ENCODE data around the gene MDP1.
"Not testable (repeated sequence)": the region's sequence is repeated elsewhere in the genome, so short reads cannot be mapped to it uniquely, and the experiment has no call there.

MDP1 gene

DNA sequence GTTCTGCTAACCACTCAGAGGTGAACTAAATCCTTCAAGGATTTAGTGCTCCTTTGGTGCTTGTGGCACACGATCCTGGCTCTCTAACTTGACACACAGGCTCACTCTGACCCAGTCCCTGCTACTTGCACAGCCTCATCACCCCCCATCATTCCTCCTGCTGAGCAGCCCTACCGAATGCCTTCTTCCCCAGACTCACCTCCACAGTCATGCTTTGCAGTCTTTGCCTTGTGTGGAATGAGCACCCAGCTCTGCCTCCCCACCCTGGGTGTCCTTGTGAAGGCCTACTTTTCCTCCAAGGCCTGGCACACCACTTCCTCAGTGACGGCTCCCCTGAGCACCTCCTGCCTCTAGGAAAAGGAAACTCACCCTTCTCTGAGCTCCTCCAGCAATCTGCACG is 34.5 kb upstream of the MDP1 start:
- DNase-seq, result no peak

DNA sequence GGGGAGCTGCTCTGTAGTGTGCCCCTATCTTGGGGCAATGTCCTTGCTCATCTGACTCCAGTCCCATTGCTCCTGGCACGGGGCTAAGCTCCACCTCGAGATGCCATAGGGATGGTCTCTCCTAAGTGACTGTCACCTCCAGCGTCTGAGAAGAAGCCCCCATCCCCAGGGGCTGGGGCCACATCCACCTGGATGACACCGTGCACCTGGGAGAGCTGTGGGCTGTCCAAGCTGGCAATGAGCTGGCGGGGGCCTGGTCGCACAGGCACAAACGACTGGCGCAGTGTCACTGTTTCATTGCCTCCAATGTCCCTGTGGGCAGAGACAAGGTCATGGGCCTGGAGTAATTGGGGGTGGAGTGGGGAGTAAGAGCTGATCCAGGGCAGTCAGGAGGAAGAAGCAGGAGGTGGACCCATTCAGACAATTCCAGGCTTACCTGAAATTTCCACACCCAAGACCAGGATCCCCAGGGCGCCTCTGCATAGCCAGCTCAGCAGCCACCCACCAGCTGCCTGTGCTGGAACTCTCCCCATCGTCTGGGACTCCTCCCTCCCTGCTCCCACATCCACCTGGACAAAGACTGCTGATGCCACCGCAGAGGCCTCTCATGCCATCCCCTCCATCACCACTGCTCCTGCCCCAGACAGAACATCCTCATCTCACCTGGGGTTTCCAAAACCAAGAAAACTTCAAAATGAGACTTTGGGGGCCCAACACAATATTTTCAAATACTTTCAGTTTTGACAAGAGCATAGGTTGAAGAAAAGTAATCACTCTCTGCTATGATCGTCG is 33.6 kb upstream of the MDP1 start:
- no peak for DNase-seq

DNA sequence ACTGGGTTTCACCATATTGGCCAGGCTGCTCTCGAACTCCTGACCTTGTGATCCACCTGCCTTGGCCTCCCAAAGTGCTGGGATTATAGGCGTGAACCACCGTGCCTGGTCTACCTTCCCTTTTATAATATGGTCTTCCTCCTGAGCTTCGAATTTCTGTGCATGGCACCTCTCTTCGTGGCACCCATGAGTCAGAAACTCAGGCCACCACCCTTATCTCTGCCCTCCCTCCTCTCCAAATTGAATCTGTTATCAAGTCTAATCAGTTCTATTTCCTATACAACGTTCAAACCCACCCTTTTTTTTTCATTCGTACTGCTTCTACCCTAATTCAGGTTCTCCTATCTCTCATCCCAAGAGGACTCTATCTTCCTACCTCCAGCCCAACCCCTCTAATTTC is 31.6 kb upstream of the MDP1 start:
- no peak for DNase-seq

DNA sequence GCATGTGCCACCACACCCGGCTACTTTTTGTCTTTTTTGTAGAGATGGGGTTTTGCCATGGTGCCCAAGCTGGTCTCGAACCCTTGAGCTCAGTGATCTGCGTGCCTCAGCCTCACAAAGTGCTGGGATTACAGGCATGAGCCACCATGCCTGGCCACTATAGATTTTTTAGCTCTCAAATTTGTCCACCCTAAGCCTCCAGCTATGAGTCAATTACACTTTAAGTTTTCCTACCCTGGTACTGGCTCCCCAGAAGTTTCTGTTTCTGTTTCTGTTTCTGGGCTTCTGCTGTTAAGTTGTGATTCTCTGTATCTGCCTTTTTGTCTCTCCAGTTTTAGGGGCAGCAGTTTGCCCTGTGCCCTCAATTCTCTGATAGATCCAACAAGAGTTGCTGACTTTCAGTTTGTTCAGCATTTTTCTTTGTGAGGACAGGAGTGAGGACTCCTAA is 30.9 kb upstream of the MDP1 start:
- DNase-seq, result no peak

DNA sequence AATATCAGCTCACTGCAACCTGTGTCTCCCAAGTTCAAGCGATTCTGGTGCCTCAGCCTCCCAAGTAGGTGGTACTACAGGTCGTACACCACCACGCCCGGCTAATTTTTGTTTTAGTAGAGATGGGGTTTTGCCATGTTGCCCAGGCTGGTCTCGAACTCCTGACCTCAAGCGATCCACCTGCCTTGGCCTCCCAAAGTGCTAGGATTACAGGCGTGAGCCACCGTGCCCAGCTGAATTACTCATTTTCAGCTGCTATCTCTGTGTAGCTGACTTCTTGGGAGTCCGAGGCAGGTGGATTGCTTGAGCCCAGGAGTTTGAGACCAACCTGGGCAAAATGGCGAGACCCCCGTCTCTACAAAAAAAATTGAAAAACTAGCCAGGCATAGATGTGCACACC is 29.5 kb upstream of the MDP1 start:
- not testable (repeated sequence) for DNase-seq

DNA sequence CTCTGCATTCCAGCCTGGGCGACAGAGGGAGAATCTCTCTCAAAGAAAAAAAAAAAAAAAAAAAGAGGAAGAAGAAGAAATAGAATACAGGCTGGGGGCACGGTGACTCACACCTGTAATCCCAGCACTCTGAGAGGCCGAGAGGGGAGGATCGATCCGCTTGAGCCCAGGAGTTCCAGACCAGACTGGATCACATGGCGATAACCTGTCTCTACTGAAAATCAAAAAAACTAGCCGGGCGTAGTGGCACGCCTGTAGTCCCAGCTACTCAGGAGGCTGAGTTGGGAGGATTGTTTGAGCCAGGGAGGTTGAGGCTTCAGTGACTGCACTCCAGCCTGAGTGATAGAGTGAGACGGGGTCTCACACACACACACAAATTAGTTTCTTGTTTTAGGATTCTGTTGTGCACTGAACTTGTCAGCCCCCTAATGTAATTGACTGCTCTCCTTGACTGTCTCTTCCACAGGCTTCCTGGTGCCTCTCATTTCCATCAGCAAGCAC is 27.5 kb upstream of the MDP1 start:
- no peak for DNase-seq

DNA sequence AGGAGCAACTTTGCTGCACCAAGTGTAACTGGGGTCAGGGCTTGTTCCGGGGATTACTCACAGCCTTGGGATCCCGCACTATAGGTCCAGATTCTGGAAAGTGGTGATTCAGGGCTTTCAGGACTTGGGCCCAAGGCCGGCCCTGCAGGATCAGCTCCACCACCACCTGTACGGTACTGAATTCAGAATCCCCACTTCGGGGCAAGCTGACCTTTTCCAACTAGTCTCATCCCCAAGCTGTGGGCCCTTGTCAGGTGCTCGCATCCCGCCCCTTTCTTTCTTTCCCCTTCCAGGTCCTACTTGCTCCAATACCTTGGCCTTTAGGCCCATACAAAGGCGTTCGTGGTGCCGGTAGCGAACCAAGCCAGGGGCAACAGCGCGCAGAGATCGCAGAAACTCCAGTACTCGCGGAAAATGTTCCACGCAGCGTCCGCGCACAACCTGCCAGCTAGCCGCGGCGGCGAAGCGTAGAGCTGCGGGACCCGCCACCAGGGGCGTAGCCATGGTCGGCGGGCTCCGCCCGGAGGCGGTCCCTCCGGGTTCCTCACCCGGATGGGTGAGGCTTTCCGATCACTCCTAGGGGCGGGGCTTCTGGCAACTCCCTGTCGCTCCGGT is 26.1 kb upstream of the MDP1 start:
- DNase-seq, result peak in 1 of 2 experiments; percentile 87

DNA sequence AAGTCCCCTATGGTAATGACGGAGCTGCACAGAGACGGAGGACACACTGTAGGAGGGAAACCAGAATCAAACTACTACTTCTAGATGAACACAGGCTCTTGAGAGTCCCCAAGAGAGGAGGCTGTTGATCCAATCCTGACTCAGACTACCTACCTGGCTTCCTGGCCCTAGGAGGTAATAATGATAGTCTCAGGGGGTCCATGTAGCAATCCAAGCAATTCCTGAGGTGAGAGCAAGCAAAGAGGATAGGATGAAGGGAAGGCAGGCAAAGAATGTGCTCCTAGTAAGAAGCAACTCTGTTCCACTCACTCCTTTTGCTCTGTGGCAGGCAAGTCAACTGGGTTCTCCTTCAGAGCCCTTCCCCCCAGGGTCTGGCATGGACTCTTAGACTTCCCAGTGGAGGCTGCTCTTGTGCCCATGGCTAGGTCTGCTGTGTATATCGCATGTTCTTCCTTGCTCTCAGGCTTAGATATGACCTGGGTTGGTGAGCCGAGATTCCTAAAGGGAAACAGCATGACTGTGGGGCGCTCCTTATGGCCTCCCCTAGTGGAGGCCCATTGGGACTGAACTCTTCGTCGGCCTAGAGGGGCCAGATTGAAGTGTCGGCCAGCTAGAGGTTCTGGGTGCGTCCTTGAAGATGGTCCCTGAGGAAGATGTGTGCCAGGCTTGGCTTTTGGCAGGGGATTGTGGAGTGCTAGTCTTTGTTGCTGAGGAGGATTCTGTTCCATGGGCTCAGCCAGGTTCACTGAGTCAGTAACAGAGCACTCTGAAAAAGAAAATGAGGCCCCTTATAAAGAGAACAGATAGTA is 24.4 kb upstream of the MDP1 start:
- DNase-seq, result no peak

DNA sequence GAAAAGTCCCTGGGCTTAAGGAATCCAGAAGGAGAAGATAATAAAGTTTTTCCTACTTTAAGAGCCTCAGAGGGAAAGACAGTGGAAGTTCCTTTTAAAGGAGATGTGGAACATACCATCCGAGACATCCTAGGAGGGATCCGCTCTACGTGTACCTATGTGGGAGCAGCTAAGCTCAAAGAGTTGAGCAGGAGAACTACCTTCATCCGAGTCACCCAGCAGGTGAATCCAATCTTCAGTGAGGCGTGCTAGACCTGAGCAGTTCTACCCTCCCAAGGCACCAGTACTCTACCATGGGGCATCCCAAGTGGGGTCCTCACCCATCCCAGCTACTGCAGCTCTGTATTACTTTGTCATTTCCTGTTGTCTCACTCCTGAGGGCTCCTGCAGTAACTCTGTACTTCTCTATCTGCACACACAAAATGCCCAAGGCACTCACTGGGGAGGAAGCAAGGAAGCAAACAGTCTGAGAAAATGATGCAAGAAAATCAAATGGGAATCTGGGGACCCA is 22.7 kb upstream of the MDP1 start:
- no peak for DNase-seq

DNA sequence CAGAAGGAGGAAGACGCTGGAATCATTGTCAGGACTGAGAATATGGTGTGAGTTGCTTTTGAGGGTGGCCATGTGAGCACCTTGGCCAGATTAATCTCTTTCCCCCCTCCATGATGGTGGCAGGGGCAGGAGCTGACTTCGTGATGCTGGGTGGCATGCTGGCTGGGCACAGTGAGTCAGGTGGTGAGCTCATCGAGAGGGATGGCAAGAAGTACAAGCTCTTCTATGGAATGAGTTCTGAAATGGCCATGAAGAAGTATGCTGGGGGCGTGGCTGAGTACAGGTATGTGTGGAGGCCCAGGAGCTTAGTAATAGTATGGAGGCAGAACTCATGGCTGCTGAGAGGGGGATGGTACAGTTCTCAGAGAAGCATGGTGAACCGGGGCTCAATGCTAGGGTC is 22.3 kb upstream of the MDP1 start:
- no peak for DNase-seq

DNA sequence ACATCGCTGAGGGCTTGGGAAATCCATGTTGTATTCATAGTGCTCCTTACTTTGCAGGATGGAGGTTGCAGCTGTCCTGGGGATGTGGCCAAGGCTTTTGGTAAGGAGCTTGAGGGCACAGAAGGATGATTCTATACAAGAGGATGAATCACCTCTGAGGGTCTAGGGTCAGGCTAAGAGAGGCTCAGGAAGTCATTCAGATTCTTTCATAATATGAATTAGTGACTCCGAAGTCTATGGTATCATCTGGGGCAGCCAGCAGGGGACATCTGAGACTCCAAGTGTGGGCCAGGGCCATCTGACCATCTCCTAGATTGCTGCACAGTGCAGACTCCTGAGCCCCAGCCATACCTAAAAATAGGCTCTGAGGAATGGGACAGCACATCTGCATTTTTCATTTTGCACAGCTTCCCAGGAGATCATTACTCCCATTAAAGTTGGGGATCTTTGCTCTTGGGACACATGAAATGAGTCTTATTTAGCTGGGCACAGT is 21.6 kb upstream of the MDP1 start:
- no peak for DNase-seq

DNA sequence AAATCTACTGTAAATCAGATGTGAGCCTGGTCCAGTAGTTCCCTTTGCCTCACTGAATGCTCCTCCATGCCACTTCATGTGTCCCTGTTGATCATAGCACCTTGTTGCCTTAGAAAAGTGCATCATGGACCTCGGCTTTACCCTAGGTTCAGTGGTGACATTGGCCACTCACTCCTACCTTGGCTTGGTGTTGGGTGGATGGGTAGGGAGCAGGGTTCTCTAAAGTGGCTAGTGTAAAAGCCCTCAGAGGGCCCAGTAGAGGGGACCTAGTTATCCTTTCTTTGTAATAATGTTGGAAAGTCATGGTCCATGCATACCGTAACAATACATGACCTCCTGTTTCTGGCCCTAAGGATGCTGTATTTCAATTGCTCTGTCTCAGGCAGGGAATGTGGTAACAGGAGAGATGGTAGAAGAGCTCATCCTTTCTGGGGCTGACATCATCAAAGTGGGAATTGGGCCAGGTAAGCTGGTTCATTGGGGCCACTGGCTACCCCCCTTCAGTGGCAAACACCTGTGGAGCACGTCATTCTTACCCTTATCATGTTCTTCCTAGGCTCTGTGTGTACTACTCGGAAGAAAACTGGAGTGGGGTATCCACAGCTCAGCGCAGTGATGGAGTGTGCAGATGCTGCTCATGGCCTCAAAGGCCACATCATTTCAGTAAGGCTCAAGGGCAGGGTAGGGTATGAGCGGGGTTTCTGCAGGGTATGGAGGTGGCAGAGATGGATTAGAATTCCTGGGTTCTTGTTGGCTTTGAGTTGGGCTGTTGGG is 21.0 kb upstream of the MDP1 start:
- no peak for DNase-seq

DNA sequence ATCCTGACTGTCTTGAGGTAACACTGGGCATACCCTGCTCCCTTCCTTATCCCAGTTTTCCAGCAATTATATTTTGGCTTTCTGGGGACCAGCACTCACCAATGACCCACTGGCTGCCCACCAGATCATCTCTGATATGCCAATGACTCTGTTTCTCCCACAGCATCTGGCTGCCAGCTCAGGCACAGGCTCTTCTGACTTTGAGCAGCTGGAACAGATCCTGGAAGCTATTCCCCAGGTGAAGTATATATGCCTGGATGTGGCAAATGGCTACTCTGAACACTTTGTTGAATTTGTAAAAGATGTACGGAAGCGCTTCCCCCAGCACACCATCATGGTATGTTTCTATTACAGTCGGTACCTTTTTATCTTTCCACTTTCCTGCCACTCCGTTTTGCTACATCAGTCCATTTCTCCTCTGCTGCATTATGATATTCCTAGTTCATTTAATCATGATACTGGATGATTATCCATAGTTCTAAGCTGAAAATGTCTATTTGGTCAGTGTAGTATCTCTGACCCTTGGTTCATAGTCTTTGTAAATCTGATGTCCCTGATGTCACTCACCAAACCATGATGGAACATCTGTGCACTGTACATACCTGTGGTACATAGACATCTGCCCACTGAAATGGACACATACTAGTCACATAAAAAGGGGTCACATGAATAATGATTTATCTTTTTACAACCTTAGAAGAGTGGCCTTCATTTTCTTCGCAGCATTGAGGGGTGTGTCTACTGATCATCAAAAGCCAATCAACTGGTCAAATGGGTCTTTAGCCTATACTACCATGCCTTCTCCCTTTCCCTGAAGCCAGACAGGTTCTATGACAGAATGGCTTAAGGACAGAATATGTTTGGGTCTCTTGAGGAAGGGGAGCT is 20.2 kb upstream of the MDP1 start:
- DNase-seq, result no peak

DNA sequence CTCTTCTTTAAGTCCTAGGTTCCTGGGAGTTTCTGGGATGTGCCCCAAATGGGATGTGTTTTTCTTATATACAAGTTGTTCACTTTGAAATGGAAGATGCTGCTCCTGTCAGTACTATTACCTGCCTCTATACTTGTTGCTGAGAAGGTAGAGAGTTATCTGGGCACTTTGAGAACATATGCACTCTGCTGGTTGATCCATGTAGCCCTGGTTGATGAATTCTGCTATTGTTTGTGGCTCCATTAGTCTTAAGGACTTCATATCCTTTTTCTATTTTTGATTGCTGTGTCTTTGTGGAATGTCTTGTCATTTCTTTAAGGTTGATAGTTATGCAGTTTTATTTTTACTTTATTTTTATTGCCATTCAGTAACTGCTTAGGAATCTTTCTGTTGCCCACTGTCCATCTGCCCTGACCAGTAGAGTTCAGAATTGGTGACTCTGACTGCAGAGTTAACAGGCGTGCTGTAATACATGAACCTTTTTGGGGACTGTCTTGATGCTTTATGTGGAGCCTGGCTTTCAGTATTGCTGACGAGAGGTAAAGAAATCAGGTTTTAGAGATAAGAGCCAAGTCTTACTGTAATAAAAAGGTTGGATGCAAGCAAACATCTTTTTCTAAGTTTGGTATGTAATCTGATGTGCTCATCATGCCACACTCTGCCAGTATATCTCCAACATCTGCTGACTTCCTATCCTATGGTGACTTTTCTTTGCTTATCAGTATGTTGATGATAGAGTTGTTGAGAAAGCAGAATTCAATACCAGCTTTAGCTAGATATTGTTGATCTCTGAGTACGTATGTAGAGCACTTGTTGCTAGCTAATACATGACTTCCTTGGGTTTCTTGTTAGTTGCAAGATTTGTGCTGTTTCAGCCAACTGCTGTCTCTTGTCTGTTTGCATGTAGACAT is 18.5 kb upstream of the MDP1 start:
- DNase-seq, result no peak

DNA sequence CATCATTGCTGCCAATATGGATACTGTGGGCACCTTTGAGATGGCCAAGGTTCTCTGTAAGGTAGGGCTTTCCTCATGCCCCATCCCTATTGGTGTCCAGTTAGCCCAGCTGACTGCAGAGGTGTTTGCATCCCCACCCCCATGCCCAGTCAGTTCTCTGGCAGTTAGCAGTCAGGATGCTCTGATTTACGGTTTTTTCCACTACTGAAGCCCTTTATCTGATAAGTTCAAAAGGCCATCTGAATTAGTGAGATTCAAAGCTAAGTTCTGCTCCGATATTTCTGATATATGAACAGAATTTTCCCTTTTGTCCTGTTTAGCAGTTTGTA is 17.6 kb upstream of the MDP1 start:
- DNase-seq, result no peak

DNA sequence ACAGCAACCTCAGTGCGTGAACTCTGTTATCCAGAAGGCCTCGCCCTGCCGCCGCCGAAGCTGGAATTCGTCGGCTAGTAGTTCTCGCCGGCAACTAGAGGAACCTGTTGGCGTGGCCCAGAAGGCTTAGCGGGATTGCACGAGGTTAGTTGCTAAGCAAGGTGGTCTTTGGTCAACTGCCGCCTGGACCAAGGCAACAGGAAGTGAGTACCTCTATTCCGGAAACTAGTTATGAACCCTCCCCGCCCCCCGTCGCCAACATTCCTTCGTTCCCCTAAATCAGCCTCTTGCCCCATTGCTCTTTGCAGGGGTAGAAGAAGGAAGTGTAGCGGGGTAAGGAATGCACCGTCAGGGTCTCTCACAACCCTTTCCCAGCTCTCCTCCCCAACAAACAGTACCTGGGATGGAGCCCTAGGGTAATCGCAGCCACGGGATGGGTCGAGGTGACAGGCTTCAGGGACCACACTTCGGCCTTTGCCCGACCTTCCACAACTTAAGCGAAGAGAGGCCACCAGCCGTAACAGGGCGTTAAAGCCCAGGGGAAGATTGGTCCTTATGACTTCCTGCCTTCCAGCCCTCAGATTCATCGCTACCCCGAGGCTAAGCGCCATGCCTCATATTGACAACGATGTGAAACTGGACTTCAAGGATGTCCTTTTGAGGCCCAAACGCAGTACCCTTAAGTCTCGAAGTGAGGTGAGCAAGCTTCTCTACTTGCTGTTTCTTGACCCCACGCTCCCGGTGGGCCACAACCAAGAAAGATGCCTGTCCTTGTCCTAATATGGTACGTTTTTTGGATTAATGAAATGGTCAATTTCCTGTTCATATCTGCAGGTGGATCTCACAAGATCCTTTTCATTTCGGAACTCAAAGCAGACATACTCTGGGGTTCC is 17.0 kb upstream of the MDP1 start, which contains the start of gene GMPR2:
Gene GMPR2, plus strand, starts transcription at position 285 of the 893 bp plus-strand sequence. Its CDS starts 325 bp downstream, at position 610.
- DNase-seq, result no peak

DNA sequence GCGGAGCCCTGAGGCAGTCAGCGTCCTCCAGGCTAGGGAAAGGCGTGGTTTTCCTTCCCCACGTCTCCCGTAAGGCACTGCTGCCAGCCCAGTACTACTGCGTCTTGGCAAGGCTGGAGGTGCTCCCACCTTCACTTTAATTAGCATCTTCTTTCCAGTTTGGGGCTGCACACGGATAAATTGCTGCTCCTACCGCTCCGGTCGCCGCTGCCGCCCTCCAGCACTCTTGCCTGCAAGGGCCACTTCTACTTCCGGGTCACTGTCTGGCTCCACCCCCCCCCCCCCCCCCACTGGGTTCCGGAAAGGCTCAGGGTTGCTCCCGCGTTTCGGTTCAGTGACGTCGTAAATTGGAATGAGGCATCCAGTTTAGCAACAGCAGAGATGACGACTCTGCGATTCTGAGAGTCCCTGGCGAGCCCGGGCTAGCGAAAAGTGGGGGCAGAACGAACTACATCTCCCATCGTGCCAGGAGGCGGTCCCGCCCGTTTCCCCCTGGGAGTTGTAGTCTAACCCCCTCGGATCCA is 16.3 kb upstream of the MDP1 start, which contains the start of gene NEDD8:
Gene NEDD8, minus strand, starts transcription at position 247 of the 524 bp plus-strand sequence. Its CDS starts 100 bp downstream, at position 147.
- peak; percentile 44 to 73 for DNase-seq

DNA sequence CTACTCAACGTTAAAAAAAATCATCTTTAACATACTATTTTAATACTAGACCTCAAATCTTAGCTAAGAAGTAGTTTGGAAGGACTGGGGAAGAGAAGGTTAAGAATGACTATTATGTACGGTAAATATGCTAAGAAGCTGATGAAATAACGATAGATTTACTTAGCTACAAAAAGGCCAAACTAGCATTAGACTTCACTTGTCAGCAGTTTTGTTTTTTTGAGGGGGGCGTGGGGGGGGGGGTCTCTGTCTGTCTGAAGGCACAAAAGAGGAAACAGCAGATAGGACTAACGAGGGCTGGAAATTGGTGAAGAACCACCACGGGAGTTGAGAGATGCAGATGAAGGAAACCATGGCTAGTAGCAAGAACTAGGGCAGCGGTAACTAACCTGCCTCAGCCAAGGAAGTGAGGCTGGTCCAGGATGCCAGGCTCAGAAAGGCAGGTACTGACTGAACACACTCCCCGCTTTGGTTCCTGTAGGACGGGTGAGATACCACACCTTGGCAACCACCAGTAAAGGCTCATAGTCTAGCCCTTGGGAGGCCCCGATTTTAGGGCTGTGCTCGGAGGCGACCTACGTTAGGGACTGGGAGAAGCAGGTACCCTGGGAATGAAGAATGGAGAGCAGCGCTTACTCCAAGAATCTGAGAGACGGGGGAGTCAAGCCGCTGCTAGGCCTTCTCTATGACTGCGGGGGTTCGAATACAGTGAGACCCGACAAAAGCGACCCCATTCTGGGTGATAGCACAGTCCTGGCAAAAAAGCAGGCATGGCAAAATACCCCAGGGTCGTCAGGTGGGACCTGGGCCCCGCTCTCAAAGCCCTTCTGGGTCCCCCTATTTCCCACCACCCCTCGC is 15.6 kb upstream of the MDP1 start:
- no peak for DNase-seq
